GM12875 (cell line): Measurements from ENCODE around the gene SLC16A4.
"Not testable (repeated sequence)": the region's sequence is repeated elsewhere in the genome, so short reads cannot be mapped to it uniquely, and the experiment has no call there.

Source experiments
- H3K4me3 ChIP-seq: one replicate; pipeline ENCODE4 v1.5.1; 2011; ENCODE audit warnings: low read depth, low read length, control low read depth
- TF ChIP-seq, protein P1 (sequence below): IDR thresholded peaks from 2 replicates; pipeline ENCODE4 v1.5.1; 2011; ENCODE audit warnings: low read depth, mild to moderate bottlenecking, control low read depth, inconsistent platforms, low read length, moderate library complexity, borderline replicate concordance; ENCODE audit not compliant: insufficient read depth

The SLC16A4 gene

DNA sequence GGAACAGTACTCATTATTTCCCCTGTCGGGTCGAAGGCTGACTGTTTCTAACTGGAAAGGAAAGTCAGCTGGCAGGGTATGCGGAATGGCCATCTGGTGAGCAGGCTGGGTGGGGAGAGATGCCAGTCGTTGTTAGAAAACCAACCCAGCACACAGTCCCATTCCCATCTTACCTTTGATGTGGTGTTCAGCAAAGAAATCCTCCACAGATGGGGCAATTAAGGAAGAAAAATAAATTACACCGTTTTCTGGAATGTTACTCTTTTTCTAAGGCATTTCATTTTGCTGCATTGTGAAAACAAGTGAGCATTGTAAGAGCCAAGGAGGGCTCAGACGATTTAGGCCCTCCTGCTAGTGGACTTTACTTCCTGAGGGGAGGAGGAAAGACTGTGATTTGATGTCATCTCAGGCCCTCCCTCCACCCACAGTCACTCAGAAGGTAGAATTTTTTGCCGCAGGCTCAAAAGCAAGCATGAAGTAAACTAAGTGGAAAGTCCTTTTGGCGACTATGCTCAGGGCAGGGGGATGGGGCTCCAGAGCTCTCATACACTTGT lies at the start of gene SLC16A4:
SLC16A4 (minus strand) TSS at position 335 of the 554 bp plus-strand sequence. CDS start 1,703 bp downstream, outside the sequence.
- no peak within 1 kb of the TSS for H3K4me3 ChIP-seq
- TF ChIP-seq, protein P1, sequence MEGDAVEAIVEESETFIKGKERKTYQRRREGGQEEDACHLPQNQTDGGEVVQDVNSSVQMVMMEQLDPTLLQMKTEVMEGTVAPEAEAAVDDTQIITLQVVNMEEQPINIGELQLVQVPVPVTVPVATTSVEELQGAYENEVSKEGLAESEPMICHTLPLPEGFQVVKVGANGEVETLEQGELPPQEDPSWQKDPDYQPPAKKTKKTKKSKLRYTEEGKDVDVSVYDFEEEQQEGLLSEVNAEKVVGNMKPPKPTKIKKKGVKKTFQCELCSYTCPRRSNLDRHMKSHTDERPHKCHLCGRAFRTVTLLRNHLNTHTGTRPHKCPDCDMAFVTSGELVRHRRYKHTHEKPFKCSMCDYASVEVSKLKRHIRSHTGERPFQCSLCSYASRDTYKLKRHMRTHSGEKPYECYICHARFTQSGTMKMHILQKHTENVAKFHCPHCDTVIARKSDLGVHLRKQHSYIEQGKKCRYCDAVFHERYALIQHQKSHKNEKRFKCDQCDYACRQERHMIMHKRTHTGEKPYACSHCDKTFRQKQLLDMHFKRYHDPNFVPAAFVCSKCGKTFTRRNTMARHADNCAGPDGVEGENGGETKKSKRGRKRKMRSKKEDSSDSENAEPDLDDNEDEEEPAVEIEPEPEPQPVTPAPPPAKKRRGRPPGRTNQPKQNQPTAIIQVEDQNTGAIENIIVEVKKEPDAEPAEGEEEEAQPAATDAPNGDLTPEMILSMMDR, result no peak

DNA sequence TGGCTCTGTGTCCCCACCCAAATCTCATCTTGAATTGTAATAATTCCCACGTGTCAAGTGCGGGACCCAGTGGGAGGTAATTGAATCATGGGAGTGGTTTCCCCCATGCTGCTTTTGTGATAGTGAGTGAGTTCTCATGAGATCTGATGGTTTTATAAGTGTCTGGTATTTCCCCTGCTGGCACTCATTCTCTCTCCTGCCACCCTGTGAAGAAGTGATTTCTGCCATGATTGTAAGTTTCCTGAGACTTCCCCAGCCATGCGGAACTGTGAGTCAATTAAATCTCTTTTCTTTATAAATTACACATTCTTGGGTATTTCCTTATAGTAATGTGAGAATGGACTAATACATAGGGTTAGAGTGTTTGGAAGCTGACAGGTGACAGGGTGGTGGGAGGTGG lies 49.0 kb upstream of the SLC16A4 start:
- not testable (repeated sequence) for H3K4me3 ChIP-seq

DNA sequence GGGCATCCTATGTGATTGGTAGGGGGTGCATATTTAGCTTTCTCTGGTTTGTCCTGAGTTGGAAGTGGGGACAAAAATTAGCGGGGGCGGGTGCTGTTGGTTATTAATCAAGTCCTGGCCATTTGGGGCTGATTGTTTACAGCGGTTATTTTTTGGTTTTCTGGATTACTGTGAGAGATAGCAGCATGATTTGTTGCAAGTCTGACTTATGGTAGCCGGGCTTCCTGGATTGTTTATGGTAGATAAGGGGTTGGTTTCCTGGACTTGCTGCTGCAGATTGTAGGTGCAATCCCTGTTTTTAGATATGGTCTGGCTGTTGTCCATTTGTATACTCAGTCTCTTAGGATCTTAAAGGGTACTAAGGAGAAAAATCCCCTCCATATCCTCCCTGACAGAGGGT lies 48.1 kb upstream of the SLC16A4 start:
- TF ChIP-seq, protein P1, result no peak
- no peak overlapping the region for H3K4me3 ChIP-seq

DNA sequence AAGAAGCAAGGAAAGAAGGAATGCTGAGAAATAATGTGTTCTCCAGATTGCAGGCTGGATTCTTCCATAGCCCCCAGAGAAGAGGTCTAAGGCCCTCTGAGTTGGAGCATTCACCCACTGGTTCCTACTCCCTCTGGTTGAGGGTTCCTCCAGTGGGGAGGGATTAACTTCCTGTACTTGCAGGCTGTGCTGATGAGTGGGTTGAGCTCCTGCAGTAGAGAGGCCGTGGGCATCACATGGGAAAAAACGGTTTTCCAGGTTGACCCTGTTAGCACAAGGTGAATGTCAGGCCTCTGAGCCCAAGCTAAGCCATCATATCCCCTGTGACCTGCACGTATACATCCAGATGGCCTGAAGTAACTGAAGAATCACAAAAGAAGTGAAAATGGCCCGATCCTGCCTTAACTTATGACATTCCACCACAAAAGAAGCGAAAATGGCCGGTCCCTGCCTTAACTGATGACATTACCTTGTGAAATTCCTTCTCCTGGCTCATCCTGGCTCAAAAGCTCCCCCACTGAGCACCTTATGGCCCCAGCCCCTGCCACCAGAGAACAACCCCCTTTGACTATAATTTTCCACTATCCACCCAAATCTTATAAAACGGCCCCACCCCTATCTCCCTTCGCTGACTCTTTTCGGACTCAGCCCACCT lies 46.9 kb upstream of the SLC16A4 start:
- H3K4me3 ChIP-seq, result not testable (repeated sequence)

DNA sequence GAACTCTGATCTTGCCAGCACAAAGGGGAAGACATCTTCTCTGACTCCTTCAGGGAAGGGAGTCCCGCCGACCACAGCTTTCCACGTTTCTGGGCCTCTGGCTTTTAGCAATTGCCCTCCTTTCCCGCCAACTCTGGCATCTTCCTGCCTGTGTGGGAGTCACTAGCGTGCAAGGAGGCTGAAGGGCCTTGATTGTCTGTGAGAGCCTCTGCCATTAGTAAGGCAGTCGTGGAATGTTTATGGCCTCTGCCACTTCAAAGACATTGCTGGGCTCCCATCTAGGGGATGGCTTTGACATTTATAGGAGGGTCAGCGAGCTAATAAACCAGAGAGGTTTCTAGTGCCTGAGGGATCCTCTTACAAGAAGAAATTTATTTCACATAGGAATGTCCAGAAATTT lies 45.8 kb upstream of the SLC16A4 start:
- no peak overlapping the region for H3K4me3 ChIP-seq
- TF ChIP-seq, protein P1, result no peak

DNA sequence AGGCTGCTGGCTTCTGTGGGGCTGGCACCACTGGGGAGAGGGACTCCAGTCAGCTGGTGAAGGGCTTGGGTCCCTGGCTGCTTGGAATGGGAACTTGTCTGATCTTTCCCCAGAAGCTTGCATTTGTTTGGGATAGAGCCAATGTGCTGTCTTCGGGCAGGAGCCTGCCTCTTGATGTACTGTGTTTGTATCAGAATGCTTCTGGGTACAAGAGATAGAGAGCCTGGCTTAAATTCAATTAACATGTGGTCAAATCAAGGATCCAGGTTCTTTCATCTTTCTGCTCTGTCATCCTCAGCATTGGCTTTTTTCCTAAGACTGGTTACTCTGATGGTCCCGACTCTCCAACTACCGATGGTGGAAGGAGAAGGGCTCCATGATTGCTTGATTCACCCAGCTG lies 44.1 kb upstream of the SLC16A4 start:
- H3K4me3 ChIP-seq, result no peak overlapping the region

DNA sequence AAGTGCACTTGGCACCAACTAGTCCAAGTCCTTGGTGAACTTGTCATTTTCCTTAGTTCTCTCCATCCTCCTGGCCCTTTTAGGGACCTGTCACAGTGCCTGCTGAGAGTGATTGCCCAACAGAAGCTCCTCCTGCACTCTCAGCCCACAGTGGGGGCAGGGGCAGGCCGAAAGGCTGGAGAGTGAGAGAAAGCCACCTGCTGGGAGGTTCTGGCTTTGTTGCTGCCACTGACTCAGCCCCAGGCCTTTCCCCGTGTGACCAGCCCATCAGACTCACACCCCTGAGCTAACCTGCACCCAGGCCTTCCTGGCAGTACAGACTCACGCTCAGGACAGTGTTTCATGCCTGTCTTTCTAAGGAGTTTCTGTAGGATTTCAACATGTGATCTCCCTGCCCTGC lies 43.0 kb upstream of the SLC16A4 start:
- no peak overlapping the region for H3K4me3 ChIP-seq
- TF ChIP-seq, protein P1, result peak; percentile 7; the same call in 1 of the 2 replicates

More for the DNA sequence above, 44.1 kb upstream of the SLC16A4 start:
- TF ChIP-seq, protein P1, result no peak

DNA sequence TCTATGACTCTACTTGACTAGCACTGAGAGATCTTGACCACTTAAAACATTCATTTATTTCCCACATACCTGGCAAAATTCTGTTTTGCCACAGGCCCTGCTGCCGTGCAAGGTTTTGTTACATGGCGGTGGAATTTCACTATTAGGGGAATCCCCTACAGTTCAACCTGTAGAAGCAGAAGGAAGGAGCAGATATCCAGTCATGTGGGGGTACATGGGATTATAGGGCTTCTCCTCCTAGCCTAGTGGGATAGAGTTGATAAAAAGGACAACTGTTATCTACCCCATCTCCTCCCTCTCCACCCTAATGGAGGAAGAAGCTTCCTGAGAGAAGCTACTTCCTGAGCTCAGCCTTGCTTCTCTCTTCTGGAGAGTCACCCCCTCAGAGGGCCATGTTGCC lies 42.4 kb upstream of the SLC16A4 start:
- TF ChIP-seq, protein P1, result no peak
- H3K4me3 ChIP-seq, result no peak overlapping the region
